GM23338 (cell line): Measurements from ENCODE around the gene SLBP.

ENCODE experiments used
- CREB1 ChIP-seq: fragments of 250-450 bp; sonication (Bioruptor Pico); IDR thresholded peaks from 2 replicates; pipeline ENCODE4 v1.5.0; 2020; ENCODE audit warnings: low read depth, mild to moderate bottlenecking, moderate library complexity
- CTCF ChIP-seq, 2 experiments: fragments of 200-600 bp in 1 of 2; sonication (generic) in 1 of 2; conservative IDR thresholded peaks; 2 replicates each; pipeline versions ENCODE4 v1.5.1 to v1.6.1; 2016 to 2017; ENCODE audit warnings: antibody characterized with exemption in 2 of 2, low read depth in 2 of 2, mild to moderate bottlenecking in 2 of 2, moderate library complexity in 1 of 2
- ETS1 ChIP-seq: IDR thresholded peaks from 2 replicates; pipeline ENCODE4 v1.6.1; 2016; ENCODE audit warnings: antibody characterized with exemption
- EZH2 ChIP-seq: fragments of 200-600 bp; sonication (generic); IDR thresholded peaks from one replicate; pipeline ENCODE4 v1.8.0; 2017; ENCODE audit warnings: antibody characterized with exemption, mild to moderate bottlenecking, low read depth; ENCODE audit not compliant: unreplicated experiment
- EZH2phosphoT487 ChIP-seq: fragments of 200-600 bp; sonication (generic); IDR thresholded peaks from one replicate; pipeline ENCODE4 v1.8.1; 2018; ENCODE audit warnings: antibody characterized with exemption; ENCODE audit not compliant: unreplicated experiment
- JUNB ChIP-seq: IDR thresholded peaks from one replicate; pipeline ENCODE4 v1.6.1; 2016; ENCODE audit warnings: antibody characterized with exemption; ENCODE audit not compliant: unreplicated experiment
- POLR2AphosphoS5 ChIP-seq: IDR thresholded peaks from 2 replicates; pipeline ENCODE4 v1.6.1; 2016; ENCODE audit warnings: antibody characterized with exemption, low read depth
- STAT1 ChIP-seq: IDR thresholded peaks from one replicate; pipeline ENCODE4 v1.6.1; 2016; ENCODE audit warnings: antibody characterized with exemption; ENCODE audit not compliant: unreplicated experiment
- ZNF114 ChIP-seq: fragments of 250-450 bp; sonication (Bioruptor Pico); IDR thresholded peaks from 2 replicates; pipeline ENCODE4 v1.5.0; 2020; ENCODE audit warnings: mild to moderate bottlenecking, moderate library complexity
- ZNF331 ChIP-seq: fragments of 250-450 bp; sonication (Bioruptor Pico); IDR thresholded peaks from 2 replicates; pipeline ENCODE4 v1.5.0; 2020; ENCODE audit warnings: low read depth, mild to moderate bottlenecking, moderate library complexity
- TF ChIP-seq, protein P1 (sequence below): IDR thresholded peaks from one replicate; pipeline ENCODE4 v1.6.1; 2018; ENCODE audit warnings: antibody characterized with exemption; ENCODE audit not compliant: unreplicated experiment

GRCh38 chr4:1656986-1657385, 55.1 kb downstream of the SLBP start:
- TF ChIP-seq CTCF (conservative IDR thresholded peaks at IDR 0.05; ENCODE audit: low read depth in 2 of 2) (no peak), EZH2 (no peak), EZH2phosphoT487 (no peak), POLR2AphosphoS5 (no peak), ZNF114 (no peak), JUNB (no peak), ZNF331 (CRISPR knock-in tag) (no peak), CREB1 (no peak), STAT1 (no peak), ETS1 (no peak)
- TF ChIP-seq, protein P1, sequence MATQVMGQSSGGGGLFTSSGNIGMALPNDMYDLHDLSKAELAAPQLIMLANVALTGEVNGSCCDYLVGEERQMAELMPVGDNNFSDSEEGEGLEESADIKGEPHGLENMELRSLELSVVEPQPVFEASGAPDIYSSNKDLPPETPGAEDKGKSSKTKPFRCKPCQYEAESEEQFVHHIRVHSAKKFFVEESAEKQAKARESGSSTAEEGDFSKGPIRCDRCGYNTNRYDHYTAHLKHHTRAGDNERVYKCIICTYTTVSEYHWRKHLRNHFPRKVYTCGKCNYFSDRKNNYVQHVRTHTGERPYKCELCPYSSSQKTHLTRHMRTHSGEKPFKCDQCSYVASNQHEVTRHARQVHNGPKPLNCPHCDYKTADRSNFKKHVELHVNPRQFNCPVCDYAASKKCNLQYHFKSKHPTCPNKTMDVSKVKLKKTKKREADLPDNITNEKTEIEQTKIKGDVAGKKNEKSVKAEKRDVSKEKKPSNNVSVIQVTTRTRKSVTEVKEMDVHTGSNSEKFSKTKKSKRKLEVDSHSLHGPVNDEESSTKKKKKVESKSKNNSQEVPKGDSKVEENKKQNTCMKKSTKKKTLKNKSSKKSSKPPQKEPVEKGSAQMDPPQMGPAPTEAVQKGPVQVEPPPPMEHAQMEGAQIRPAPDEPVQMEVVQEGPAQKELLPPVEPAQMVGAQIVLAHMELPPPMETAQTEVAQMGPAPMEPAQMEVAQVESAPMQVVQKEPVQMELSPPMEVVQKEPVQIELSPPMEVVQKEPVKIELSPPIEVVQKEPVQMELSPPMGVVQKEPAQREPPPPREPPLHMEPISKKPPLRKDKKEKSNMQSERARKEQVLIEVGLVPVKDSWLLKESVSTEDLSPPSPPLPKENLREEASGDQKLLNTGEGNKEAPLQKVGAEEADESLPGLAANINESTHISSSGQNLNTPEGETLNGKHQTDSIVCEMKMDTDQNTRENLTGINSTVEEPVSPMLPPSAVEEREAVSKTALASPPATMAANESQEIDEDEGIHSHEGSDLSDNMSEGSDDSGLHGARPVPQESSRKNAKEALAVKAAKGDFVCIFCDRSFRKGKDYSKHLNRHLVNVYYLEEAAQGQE = no peak
